GM12878 (cell line): ENCODE measurements around the gene TBC1D24. TPM values are rescaled to one million over a fixed set of nuclear protein-coding genes. Genes with fewer than 3 reads are reported as not detected.
"Not testable (repeated sequence)": the region's sequence is repeated elsewhere in the genome, so short reads cannot be mapped to it uniquely, and the experiment has no call there.

ENCODE experiments used
- ATAC-seq: fragments of 200-7000 bp; cut with Tn5 transposase; 3 replicates; pipeline ENCODE4 v1.9.1; 2020; ENCODE audit warnings: mild to moderate bottlenecking, moderate library complexity
- BruUV-seq: library from RNA; stranded (reverse); fragments of 400-500 nt; replicated peaks from 2 replicates; lab custom pipeline; 2021; lab: Mats Ljungman, UMichigan
- CTCF ChIA-PET: fragments of 300-600 bp; sonication (Branson Sonifier 250); formaldehyde crosslinking; extraction: SDS; loops from one replicate; lab custom pipeline; 2021; ENCODE audit warnings: inconsistent platforms; lab: Yijun Ruan, JAX
- POLR2A ChIA-PET: fragments of 350-600 bp; formaldehyde crosslinking; extraction: SDS; loops from one replicate; lab custom pipeline; 2021; ENCODE audit warnings: inconsistent platforms; lab: Charles Lee
- RAD21 ChIA-PET: fragments of 300-600 bp; sonication (Branson Sonifier 250); formaldehyde crosslinking; loops from one replicate; lab custom pipeline; 2023; ENCODE audit warnings: antibody characterized with exemption; ENCODE audit not compliant: unreplicated experiment; lab: Charles Lee
- SMC1A ChIA-PET: fragments of 300-600 bp; sonication (Branson Sonifier 250); formaldehyde crosslinking; loops from one replicate; lab custom pipeline; 2023; ENCODE audit not compliant: unreplicated experiment, uncharacterized antibody; lab: Charles Lee
- DNase-seq: peaks from one replicate; pipeline ENCODE4 v3.0.0-alpha.2; 2011; ENCODE audit warnings: low read depth, low spot score
- FAIRE-seq: peaks from 3 replicates; lab custom pipeline; 2011; peaks lifted over from hg19 to GRCh38; lab: Jason Lieb, UNC
- H2AFZ ChIP-seq: 2 replicates; pipeline ENCODE4 v1.6.0; 2011; ENCODE audit warnings: low read depth, low read length, control low read depth; ENCODE audit not compliant: control insufficient read depth
- H3K27ac ChIP-seq: 2 replicates; pipeline ENCODE4 v1.5.1; 2011; ENCODE audit warnings: control low read depth; ENCODE audit not compliant: control insufficient read depth, insufficient read depth
- H3K27me3 ChIP-seq, 2 experiments: replicated peaks in 1 of 2; 2 replicates each; pipeline versions ENCODE4 v1.6.0 to v1.6.1; 2011; ENCODE audit warnings: low read length in 1 of 2; ENCODE audit not compliant: control insufficient read depth in 2 of 2, insufficient read depth in 2 of 2
- H3K36me3 ChIP-seq, 2 experiments: 2 replicates each; pipeline ENCODE4 v1.5.1; 2011; ENCODE audit warnings: low read length in 1 of 2; ENCODE audit not compliant: control insufficient read depth in 2 of 2, insufficient read depth in 2 of 2
- H3K4me1 ChIP-seq: 2 replicates; pipeline ENCODE4 v1.6.1; 2011; ENCODE audit warnings: mild to moderate bottlenecking, low read length, moderate library complexity, mixed read lengths; ENCODE audit not compliant: control insufficient read depth, insufficient read depth
- H3K4me2 ChIP-seq: 2 replicates; pipeline ENCODE4 v1.6.0; 2011; ENCODE audit warnings: control low read depth; ENCODE audit not compliant: control insufficient read depth, insufficient read depth
- H3K4me3 ChIP-seq: fragments of 200-600 bp; sonication (generic); 2 replicates; pipeline ENCODE4 v1.5.1; 2016
- H3K79me2 ChIP-seq: 2 replicates; pipeline ENCODE4 v1.6.0; 2011; ENCODE audit warnings: low read length; ENCODE audit not compliant: control insufficient read depth, insufficient read depth
- H3K9ac ChIP-seq: 2 replicates; pipeline ENCODE4 v1.8.0; 2011; ENCODE audit warnings: low read length, control low read depth, mixed read lengths; ENCODE audit not compliant: control insufficient read depth, insufficient read depth
- H3K9me3 ChIP-seq: replicated peaks from 3 replicates; pipeline ENCODE4 v1.5.1; 2011; ENCODE audit warnings: mild to moderate bottlenecking, low read length; ENCODE audit not compliant: control insufficient read depth, insufficient read depth
- H4K20me1 ChIP-seq: 2 replicates; pipeline ENCODE4 v1.6.0; 2011; ENCODE audit not compliant: control insufficient read depth, insufficient read depth
- HDGF ChIP-seq: fragments of 450-650 bp; IDR thresholded peaks from 2 replicates; pipeline ENCODE4 v1.6.1; 2016; ENCODE audit warnings: antibody characterized with exemption
- NR2C1 ChIP-seq: fragments of 450-650 bp; IDR thresholded peaks from 2 replicates; pipeline ENCODE4 v1.6.1; 2017; ENCODE audit warnings: antibody characterized with exemption, mild to moderate bottlenecking, moderate library complexity
- PKNOX1 ChIP-seq: fragments of 450-650 bp; IDR thresholded peaks from 2 replicates; pipeline ENCODE4 v1.6.1; 2016; ENCODE audit warnings: mild to moderate bottlenecking
- SPI1 ChIP-seq: IDR thresholded peaks from 2 replicates; pipeline ENCODE4 v1.6.1; 2011; ENCODE audit warnings: low read depth, mild to moderate bottlenecking, low read length, moderate library complexity, borderline replicate concordance; ENCODE audit not compliant: insufficient read depth
- WGBS: methylation state at CpG from one replicate; pipeline ENCODE4 v1.1.6; 2016; ENCODE audit warnings: low lambda C conversion rate; ENCODE audit not compliant: insufficient replicate concordance, insufficient coverage; ENCODE audit errors: missing lambda C conversion rate; 5-methylcytosine and 5-hydroxymethylcytosine counted together
- in situ Hi-C: fragments of 300-500 bp; cut with MboI; formaldehyde crosslinking; loops from 9 replicates; pipeline ENCODE4 v1.14.3; 2018; ENCODE audit warnings: mixed read lengths
- intact Hi-C: fragments of 100-400 bp; cut with micrococcal nuclease; formaldehyde crosslinking; loops from one replicate; pipeline ENCODE4 v1.14.2; 2022; ENCODE audit not compliant: unreplicated experiment
- polyA plus RNA-seq, 11 experiments: library from polyadenylated mRNA; depleted of rRNA in 4 of 11; unstranded in 6 of 11; stranded (reverse) in 5 of 11; fragments of >200 nt; fragmentation: Nextera tagmentation in 4 of 11; fragmentation: Illumina TruSeq in 1 of 11; extraction: Ambion mirVana in 4 of 11; extraction: Trizol in 1 of 11; gene quantifications; 1 replicate in 1 of 11; 2 replicates in 10 of 11; pipeline versions ENCODE4 v1.2.1 to v1.2.3, GENCODE V29; 2011 to 2016; ENCODE audit warnings: inconsistent platforms in 2 of 11, missing spikeins in 2 of 11, low read depth in 1 of 11
- total RNA-seq, 4 experiments: library from RNA; depleted of rRNA in 3 of 4; stranded (reverse); fragments of >200 nt in 3 of 4; fragmentation: Illumina TruSeq in 1 of 4; extraction: Trizol in 1 of 4; gene quantifications; 2 replicates each; pipeline versions ENCODE4 v1.2.1 to v1.2.3, GENCODE V29; 2013 to 2021

TBC1D24 gene
- total and polyA plus RNA-seq, 10 of the 15 experiments (the other 5 are each of a cell fraction or from before 2014, with no cell fraction given), result 1.1 to 9.6 (median 4.5) TPM

GRCh38 chr16:2540912-2541311 lies 66.0 kb downstream of the TBC1D24 start:
- DNase-seq, POLR2A ChIA-PET, H3K9me3 ChIP-seq, H3K27me3 ChIP-seq, intact Hi-C loops, SMC1A ChIA-PET, H3K27ac ChIP-seq, BruUV-seq, H2AFZ ChIP-seq, in situ Hi-C loops, H4K20me1 ChIP-seq, FAIRE-seq, H3K4me3 ChIP-seq, H3K36me3 ChIP-seq: not testable (repeated sequence)
- CTCF ChIA-PET, result interaction anchor here (1.0 kb wide), 1 partner anchor 157 kb away, joined by 4 read pairs; no protein-coding TSS in a partner anchor
- 71% methylated on average over 3 of the region's 4 CpGs for WGBS
- ATAC-seq, result peak; percentile 55
- H3K4me2 ChIP-seq, result peak overlapping the region; percentile 59
- H3K79me2 ChIP-seq, result peaks cover 29% of the 10 kb centered on the region
- RAD21 ChIA-PET, result interaction anchor here (0.6 kb wide), 1 partner anchor 39 kb away, joined by 3 read pairs; no protein-coding TSS in a partner anchor
- TF ChIP-seq SPI1, result peak; percentile 36; the same call in 1 of the 2 replicates
- 0 out of 2 replicates have a peak, but pooled peaks have one; percentile 17 for TF ChIP-seq PKNOX1
- peak; percentile 13; the same call in 1 of the 2 replicates for TF ChIP-seq HDGF
- TF ChIP-seq, all 136 proteins: peak for 3; not testable (repeated sequence) for 133
- not testable (repeated sequence) for H3K9ac ChIP-seq, H3K4me1 ChIP-seq

GRCh38 chr16:2541409-2541808 lies 66.5 kb downstream of the TBC1D24 start:
- H3K4me1 ChIP-seq, H2AFZ ChIP-seq, POLR2A ChIA-PET, BruUV-seq, H3K9ac ChIP-seq, FAIRE-seq, RAD21 ChIA-PET, H3K27me3 ChIP-seq, SMC1A ChIA-PET, intact Hi-C loops, H3K36me3 ChIP-seq, CTCF ChIA-PET, in situ Hi-C loops, DNase-seq, H3K27ac ChIP-seq, H4K20me1 ChIP-seq, H3K9me3 ChIP-seq: not testable (repeated sequence)
- ATAC-seq, result peak; percentile 13
- 0 out of 2 replicates have a peak overlapping the region, but pooled peaks have one; percentile 36 for H3K4me3 ChIP-seq
- 0 out of 2 replicates have a peak, but pooled peaks have one; percentile 4 for TF ChIP-seq HDGF
- TF ChIP-seq NR2C1, result 0 out of 2 replicates have a peak, but pooled peaks have one; percentile 40
- peaks cover 29% of the 10 kb centered on the region for H3K79me2 ChIP-seq
- 22% methylated on average over 6 of the region's 6 CpGs for WGBS
- peak overlapping the region; percentile 59 for H3K4me2 ChIP-seq

GRCh38 chr16:2543771-2544170 lies 68.8 kb downstream of the TBC1D24 start:
- ATAC-seq, H3K4me2 ChIP-seq, H3K9me3 ChIP-seq, H3K27ac ChIP-seq, H4K20me1 ChIP-seq, RAD21 ChIA-PET, in situ Hi-C loops, H2AFZ ChIP-seq, H3K4me3 ChIP-seq, H3K9ac ChIP-seq, FAIRE-seq, DNase-seq, H3K4me1 ChIP-seq, intact Hi-C loops, H3K36me3 ChIP-seq, SMC1A ChIA-PET, CTCF ChIA-PET, H3K27me3 ChIP-seq, BruUV-seq: not testable (repeated sequence)
- peaks cover 27% of the 10 kb centered on the region for H3K79me2 ChIP-seq
- POLR2A ChIA-PET, result interaction anchor here (0.7 kb wide), 1 partner anchor 255 kb away, joined by 3 read pairs; no protein-coding TSS in a partner anchor
- WGBS, result 95% methylated on average over 14 of the region's 14 CpGs
